DND-41 (cell line): ENCODE data around the gene ITSN1.

ENCODE experiments used
- EZH2 ChIP-seq: IDR thresholded peaks from 3 replicates; pipeline ENCODE4 v1.6.1; 2012; ENCODE audit warnings: borderline replicate concordance, low read depth, mild to moderate bottlenecking, moderate library complexity, low read length, inconsistent platforms; ENCODE audit not compliant: severe bottlenecking
- TF ChIP-seq, protein P1 (sequence below): IDR thresholded peaks from 2 replicates; pipeline ENCODE4 v1.5.1; 2012; ENCODE audit warnings: borderline replicate concordance, low read length, moderate library complexity, mild to moderate bottlenecking; ENCODE audit not compliant: poor library complexity, severe bottlenecking; ENCODE audit errors: extremely low read depth

GRCh38 chr21:33871171-33871570, 228.9 kb downstream of the ITSN1 start:
- TF ChIP-seq, protein P1, sequence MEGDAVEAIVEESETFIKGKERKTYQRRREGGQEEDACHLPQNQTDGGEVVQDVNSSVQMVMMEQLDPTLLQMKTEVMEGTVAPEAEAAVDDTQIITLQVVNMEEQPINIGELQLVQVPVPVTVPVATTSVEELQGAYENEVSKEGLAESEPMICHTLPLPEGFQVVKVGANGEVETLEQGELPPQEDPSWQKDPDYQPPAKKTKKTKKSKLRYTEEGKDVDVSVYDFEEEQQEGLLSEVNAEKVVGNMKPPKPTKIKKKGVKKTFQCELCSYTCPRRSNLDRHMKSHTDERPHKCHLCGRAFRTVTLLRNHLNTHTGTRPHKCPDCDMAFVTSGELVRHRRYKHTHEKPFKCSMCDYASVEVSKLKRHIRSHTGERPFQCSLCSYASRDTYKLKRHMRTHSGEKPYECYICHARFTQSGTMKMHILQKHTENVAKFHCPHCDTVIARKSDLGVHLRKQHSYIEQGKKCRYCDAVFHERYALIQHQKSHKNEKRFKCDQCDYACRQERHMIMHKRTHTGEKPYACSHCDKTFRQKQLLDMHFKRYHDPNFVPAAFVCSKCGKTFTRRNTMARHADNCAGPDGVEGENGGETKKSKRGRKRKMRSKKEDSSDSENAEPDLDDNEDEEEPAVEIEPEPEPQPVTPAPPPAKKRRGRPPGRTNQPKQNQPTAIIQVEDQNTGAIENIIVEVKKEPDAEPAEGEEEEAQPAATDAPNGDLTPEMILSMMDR: no peak
- TF ChIP-seq EZH2: no peak
